HuH-7.5 (cell line): ENCODE results near the gene GALNT5.
"Not testable (repeated sequence)": the region's sequence is repeated elsewhere in the genome, so short reads cannot be mapped to it uniquely, and the experiment has no call there.

Source experiments
- DNase-seq: peaks from one replicate; pipeline ENCODE4 v3.0.0; 2011; ENCODE audit warnings: low spot score

The GALNT5 gene, protein sequence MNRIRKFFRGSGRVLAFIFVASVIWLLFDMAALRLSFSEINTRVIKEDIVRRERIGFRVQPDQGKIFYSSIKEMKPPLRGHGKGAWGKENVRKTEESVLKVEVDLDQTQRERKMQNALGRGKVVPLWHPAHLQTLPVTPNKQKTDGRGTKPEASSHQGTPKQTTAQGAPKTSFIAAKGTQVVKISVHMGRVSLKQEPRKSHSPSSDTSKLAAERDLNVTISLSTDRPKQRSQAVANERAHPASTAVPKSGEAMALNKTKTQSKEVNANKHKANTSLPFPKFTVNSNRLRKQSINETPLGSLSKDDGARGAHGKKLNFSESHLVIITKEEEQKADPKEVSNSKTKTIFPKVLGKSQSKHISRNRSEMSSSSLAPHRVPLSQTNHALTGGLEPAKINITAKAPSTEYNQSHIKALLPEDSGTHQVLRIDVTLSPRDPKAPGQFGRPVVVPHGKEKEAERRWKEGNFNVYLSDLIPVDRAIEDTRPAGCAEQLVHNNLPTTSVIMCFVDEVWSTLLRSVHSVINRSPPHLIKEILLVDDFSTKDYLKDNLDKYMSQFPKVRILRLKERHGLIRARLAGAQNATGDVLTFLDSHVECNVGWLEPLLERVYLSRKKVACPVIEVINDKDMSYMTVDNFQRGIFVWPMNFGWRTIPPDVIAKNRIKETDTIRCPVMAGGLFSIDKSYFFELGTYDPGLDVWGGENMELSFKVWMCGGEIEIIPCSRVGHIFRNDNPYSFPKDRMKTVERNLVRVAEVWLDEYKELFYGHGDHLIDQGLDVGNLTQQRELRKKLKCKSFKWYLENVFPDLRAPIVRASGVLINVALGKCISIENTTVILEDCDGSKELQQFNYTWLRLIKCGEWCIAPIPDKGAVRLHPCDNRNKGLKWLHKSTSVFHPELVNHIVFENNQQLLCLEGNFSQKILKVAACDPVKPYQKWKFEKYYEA

DNA sequence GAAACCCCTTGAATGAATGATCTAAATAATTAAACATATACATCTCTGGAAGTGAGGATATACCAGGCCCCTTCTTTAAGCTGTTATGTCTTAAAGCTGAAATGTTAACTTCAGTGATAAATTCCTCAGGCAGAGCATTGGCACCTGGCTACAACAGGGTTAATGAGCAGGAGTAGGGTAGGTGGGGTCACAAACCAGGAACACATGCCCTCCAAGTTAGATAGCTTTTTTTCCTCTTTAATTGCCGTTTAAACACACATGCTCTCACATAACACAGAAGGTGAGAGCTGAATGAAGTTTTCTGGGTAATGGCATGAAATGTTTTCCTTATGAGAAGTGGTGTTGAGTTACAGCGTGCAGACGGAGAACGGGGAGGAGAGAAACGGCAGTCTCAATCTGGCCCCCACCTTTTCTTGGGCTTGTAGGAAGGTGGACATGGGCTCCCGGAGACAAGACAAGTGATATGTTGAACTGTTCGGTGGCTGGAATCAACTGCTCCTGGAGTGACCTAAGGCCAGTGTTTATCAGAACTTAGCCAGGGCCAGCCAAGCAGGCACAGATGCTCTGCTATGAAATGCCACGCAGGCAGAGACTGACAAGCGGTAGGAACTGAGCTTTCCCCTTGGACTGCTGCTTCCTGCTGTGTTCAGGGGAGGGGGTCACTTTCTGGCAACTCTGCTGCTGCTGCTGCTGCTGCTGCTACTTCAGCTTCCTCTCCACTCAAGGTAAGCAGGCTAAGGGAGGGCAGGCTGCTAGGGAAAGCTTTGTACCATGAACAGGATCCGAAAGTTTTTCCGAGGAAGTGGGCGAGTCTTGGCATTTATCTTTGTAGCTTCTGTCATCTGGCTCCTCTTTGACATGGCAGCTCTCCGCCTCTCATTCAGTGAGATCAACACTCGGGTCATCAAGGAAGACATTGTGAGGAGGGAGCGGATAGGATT is at the start of gene GALNT5:
Gene GALNT5, plus strand, starts transcription at position 394 of the 941 bp plus-strand sequence. Its CDS starts 378 bp downstream, at position 772.
- DNase-seq, result no peak

GRCh38 chr2:157216286-157216965 is 41.1 kb upstream of the GALNT5 start:
- no peak for DNase-seq

- DNase-seq, result no peak
Observed at GRCh38 chr2:157217409-157217808, 40.1 kb upstream of the GALNT5 start.

DNA sequence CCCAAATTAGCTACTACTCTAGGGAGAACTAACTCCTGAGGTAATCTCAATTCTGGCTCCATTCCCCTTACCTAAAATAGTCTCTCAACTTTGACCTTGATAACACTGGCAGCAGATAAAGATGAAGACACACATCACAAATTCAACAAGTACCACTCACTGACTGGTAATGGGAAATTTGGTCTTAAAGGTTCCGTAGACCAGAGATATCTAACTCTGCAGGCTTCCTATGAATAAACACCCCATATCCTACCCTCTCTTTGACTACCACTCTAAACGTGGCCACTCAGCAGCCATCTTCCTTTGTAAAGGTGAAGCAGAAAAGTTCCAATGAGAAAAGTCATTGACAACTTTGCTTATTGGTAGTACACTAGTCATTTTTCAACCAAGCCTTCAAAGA is 38.6 kb upstream of the GALNT5 start:
- DNase-seq, result no peak

DNA sequence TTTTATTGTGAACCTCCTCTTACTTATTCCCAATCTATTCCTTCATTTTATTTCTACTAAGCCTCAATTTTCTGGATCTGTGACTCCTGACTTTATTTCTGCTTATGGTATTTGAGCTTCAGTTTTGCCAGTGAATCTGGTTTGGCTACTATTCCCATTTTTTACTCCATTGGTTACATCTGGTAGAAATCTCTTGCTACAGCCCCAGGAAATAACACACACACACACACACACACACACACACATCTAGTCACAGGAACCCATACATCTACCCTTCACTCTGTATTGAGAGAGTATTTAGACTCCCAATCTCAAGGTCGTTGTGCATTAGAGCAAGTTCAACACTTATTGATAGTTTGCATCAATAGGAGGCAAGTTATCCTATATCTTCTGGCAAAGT is 37.0 kb upstream of the GALNT5 start:
- no peak for DNase-seq

DNA sequence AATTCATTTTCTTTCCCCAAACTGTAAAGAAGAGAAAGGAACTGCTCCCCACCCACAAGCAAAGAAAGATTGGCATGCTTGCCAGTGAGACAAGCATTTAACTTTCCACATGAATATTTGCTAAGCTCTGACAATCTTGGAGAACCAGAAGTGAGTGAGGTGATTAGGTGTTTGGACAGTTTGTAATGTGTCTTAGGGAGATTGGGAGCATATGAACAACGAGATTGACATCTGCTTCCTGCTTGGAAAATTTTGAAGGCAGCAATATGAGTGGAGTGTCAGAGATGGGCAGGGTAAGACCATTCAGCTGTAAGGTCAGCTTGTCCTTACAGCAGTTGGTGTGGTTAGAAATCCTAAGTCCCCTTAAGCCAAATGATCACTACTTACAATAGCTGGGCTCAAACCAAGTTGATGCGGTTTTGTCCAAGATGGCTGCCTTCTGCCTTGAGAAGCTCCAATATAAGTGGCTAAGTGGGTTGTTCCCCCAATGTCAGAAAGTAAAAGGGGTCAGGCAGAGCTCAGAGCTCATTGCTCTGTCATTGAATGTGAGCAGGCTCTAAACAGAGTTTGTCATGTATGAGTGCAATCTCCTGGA is 36.0 kb upstream of the GALNT5 start:
- DNase-seq, result no peak

- no peak for DNase-seq
Observed at GRCh38 chr2:157223624-157224205, 33.8 kb upstream of the GALNT5 start.

DNA sequence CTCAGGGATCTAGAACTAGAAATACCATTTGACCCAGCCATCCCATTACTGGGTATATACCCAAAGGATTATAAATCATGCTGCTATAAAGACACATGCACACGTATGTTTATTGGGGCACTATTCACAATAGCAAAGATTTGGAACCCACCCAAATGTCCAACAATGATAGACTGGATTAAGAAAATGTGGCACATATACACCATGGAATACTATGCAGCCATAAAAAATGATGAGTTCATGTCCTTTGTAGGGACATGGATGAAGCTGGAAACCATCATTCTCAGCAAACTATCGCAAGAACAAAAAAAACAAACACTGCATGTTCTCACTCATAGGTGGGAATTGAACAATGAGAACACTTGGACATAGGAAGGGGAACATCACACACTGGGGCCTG is 33.1 kb upstream of the GALNT5 start:
- not testable (repeated sequence) for DNase-seq

DNA sequence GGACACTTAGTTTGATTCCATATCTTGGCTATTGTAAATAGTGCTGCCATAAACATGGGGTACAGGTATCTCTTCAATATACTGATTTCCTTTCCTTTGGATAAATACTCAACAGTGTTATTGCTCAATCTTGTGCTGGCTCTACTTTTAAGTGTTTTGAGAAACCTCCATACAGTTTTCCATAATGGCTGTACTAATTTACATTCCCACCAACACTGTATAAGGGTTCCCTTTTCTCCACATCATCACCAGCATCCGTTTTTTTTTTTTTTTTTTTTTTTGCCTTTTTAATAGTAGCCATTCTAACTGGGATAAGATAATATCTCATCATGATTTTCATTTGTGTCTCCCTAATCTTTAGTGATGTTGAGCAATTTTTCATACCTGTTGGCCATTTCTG is 29.9 kb upstream of the GALNT5 start:
- no peak for DNase-seq

GRCh38 chr2:157228946-157229345 is 28.6 kb upstream of the GALNT5 start:
- DNase-seq, result no peak

DNA sequence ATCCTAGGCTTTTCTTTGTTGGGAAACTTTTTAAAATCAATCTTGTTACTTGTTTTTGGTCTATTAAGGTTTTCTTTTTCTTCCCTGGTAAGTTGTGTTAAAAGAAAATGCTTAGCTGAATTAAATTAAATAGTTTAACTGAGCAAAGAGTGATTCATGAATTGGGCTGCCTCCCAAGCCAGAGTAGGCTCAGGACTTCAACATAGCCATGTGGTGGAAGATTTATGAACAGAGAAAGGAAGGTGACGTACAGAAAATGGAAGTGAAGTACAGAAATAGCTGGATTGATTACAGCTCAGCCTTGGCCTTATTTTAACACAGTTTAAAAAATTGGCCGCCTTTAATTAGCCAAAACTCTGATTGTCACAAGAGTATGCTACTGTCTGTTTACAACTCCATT is 27.9 kb upstream of the GALNT5 start:
- DNase-seq, result no peak

GRCh38 chr2:157231476-157231875 is 26.0 kb upstream of the GALNT5 start:
- DNase-seq, result no peak

DNA sequence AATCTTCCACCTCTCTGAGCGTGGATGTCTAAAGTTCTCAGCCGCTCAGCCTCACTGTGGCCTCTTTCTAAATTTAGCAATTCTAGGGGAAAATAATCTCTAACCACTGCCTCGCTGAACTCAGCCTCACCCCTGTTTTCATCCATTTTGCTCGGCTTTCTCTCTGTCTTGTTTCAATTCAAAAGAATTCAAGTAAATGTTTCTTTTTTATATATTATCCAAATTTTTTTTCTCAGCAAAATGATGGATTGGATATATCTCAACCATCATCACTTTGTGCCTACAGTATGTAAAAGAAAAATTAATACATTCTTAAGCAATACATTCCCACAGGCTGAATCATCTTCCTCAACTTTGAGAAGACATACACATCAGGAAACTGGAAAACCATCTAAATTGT is 24.0 kb upstream of the GALNT5 start:
- no peak for DNase-seq

DNA sequence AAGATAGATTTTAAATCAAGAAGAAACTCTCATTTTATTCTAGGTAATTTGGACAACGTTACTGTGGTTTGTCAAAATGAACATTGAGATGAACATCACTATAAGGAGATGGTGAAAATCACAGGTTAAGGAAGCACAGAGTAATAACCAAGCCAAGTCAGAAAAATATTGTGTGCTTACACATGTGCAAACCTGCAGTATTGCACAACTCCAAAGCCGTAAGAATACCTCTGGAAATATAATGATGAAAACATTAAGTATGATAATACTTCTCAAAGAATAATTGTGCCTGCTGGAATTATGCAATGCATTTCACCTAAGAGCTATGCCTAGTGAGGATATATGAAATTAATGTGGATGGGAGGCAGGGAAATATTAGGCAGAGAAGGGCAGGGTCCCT is 21.1 kb upstream of the GALNT5 start:
- no peak for DNase-seq

DNA sequence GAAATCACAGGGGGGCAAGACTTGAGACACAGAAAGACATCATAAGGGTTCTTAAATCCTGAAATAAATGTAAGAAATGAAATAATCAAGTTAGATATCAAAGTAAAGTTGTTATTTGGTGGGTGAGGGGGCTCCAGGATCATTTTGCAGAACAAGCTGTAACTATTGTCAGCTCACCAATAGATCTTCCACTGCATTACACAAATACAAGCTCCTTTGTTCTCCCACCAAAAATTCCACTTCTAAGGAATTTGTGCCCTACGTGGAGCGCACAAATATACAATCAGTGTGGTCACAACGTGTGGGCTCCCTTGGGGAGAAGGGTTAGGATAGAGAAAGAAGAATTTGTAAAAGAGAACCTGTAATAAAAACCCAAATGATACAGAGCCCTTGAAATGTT is 19.2 kb upstream of the GALNT5 start:
- DNase-seq, result no peak

- DNase-seq, result no peak
Observed at GRCh38 chr2:157244691-157245090, 12.8 kb upstream of the GALNT5 start.

GRCh38 chr2:157245144-157245840 is 12.2 kb upstream of the GALNT5 start:
- no peak for DNase-seq

GRCh38 chr2:157245846-157246764 is 11.4 kb upstream of the GALNT5 start:
- no peak for DNase-seq
